ENCODE results near the gene RPP25.
"Not testable (repeated sequence)": the region's sequence is repeated elsewhere in the genome, so short reads cannot be mapped to it uniquely, and the experiment has no call there.

The RPP25 gene

DNA sequence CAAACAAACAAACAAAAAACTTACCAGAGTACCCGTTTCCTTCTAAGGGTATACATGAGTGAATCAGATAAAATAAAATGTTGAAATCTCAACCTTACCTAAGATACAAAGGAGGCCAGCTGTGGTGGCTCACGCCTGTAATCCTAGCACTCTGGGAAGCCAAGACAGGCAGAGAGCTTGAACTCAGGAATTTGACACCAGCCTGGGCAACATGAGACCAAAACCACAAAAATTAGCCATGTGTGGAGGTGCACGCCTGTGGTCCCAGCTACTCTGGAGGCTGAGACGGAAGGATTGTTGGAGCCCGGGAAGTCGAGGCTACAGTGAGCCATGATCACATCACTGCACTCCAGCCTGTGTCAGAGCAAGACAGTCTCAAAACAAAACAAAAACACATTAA, 38.9 kb downstream of the RPP25 start:
- DNase-seq (ENCODE audit: low read depth in 2 of 2): no peak

GRCh38 chr15:74913799-74914198, 42.8 kb downstream of the RPP25 start:
- not testable (repeated sequence) for DNase-seq (ENCODE audit: low read depth in 2 of 2)

DNA sequence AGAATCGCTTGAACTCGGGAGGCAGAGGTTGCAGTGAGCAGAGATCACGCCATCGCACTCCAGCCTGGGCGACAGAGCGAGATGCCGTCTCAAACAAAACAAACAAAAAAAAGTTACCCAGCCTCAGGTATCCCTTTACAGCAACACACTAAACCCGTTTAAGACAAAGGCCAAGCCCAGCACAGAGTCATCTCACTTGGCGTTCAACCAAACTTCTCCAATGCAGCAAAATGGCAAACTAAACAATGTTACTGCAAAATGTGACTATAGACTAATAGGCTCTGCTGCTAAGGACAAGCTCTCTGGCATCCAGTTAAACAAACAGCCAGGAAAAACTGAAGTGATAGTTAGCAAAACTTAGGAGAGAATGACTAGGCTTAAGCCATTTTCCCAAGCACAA, 43.5 kb downstream of the RPP25 start:
- DNase-seq (ENCODE audit: low read depth in 2 of 2): no peak

DNA sequence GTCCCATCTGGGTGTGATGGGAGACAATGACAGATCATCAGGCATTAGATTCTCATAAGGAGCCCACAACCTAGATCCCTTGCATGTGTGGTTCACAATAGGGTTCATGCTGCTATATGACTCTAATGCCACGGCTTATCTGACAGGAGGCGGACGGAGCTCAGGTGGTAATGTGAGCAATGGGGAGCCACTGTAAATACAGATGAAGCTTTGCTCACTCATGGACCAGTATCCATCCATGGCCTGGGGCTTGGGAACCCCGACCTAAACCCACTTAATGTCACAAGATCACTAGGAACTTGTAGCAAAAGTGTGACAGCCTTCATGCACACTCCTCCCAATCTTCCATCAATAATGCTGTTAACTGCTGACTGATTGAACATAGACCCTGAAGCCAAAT, 47.9 kb downstream of the RPP25 start:
- no peak for DNase-seq (ENCODE audit: low read depth in 2 of 2)

- no peak for DNase-seq (ENCODE audit: low read depth in 2 of 2)
Observed at GRCh38 chr15:74907163-74907870, 49.3 kb downstream of the RPP25 start.

DNA sequence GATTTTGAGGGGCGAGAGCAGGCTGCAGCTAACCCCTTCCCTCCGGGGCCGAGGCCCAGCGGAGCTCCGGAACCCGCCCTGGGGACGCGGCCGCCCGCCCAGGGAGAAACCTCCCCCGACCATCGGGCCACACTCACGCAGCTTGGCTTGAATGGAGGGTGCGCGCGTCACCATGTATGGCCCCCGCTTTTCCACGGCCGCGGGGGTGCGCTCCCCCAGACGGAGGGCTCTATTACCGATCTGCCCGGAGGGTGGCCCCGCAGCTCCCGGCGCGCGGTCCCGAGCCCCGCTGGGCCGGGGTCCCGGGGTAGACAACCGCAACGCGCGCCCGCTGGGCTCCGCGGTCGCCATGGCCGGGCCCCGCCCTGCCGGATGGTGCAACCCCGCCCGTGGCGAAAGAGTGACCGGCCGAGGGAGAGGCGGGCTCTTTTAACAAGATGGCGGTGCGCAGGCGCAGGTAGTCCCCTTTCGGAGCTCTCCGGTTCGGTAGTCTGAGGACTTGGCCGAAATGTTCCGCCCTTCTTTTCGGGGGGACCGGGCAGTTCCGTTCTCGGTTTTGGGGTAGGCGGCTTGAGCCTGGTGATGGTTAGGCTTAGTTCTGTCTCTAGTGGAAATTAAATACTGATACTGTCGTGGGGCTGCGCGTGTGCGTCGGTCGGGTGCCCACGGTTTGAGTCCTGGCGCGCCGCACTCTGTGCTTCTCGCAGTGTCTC, 50.0 kb downstream of the RPP25 start, which contains the start of gene FAM219B:
FAM219B (minus strand) TSS at position 402 of the 713 bp plus-strand sequence; CDS start at position 351, 51 bp downstream.
- DNase-seq (ENCODE audit: low read depth in 2 of 2): peak; percentile 59 to 74

DNA sequence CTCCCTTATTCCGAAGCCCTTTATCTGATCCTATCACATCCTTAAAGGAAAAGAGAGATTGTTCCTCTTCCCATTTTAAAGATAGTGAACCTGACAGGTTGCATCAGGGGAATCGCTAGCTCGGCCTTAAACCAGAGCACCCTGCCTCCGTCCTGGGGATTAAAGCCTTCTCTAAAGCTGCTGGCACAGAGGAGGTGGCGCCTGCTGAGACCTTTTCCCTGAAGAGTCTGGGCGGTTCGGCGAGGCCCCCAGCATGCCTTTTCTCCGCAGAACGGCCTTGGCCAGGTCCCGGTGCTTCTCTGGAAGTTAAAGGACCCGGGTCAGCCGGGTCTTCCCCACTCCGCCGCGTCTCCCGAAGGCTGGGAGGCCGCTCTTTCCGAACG, 50.5 kb downstream of the RPP25 start:
- DNase-seq (ENCODE audit: low read depth in 2 of 2): no peak

Measured in activated CD4-positive, alpha-beta T cell treated with anti-CD3 and anti-CD28 coated beads for 24 hours (primary cell).